ENCODE measurements around the gene CLEC7A. TPM values are rescaled to one million over a fixed set of nuclear protein-coding genes. Genes with fewer than 3 reads are reported as not detected.

The CLEC7A gene
- not detected in 2 replicates for total RNA-seq
- long read RNA-seq, result 0 reads

DNA sequence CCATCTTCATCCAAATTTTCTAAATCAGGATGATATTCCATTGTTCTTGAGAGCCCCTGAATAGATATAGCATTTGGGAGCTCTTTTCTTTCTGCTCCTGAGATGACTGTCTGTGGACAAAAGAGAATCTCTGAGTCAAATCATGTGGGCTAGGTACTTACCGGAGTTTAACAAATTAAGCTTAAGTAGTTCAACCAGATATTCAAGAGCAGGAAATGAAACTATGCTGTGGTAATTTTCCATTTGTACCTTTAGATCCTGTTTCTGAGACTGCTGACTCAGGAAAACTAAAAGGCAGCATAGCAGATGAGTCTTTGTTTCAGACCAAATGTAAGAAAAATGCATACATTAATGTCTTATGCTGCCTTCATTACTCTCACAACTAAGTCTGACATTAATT, at the start of gene CLEC7A:
Gene CLEC7A, minus strand, starts transcription at position 158 of the 400 bp plus-strand sequence. Its CDS starts 117 bp downstream, at position 41.
- H3K27ac Mint-ChIP-seq (ENCODE audit: unreplicated experiment), result no peak within 1 kb of the TSS
- H3K36me3 Mint-ChIP-seq (ENCODE audit: unreplicated experiment), result no peaks in the 10 kb centered on the region
- TF ChIP-seq, protein P1, sequence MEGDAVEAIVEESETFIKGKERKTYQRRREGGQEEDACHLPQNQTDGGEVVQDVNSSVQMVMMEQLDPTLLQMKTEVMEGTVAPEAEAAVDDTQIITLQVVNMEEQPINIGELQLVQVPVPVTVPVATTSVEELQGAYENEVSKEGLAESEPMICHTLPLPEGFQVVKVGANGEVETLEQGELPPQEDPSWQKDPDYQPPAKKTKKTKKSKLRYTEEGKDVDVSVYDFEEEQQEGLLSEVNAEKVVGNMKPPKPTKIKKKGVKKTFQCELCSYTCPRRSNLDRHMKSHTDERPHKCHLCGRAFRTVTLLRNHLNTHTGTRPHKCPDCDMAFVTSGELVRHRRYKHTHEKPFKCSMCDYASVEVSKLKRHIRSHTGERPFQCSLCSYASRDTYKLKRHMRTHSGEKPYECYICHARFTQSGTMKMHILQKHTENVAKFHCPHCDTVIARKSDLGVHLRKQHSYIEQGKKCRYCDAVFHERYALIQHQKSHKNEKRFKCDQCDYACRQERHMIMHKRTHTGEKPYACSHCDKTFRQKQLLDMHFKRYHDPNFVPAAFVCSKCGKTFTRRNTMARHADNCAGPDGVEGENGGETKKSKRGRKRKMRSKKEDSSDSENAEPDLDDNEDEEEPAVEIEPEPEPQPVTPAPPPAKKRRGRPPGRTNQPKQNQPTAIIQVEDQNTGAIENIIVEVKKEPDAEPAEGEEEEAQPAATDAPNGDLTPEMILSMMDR (IDR thresholded peaks at IDR 0.05), result no peak
- H3K4me1 Mint-ChIP-seq (ENCODE audit: unreplicated experiment), result no peaks in the 10 kb centered on the region
- DNase-seq (ENCODE audit: extremely low spot score, unreplicated experiment), result no peak
- H3K9me3 Mint-ChIP-seq (ENCODE audit: unreplicated experiment), result no peaks in the 10 kb centered on the region
- H3K27me3 Mint-ChIP-seq (ENCODE audit: unreplicated experiment), result peaks cover 29% of the 10 kb centered on the region
- H3K4me3 Mint-ChIP-seq (ENCODE audit: unreplicated experiment), result no peak within 1 kb of the TSS

DNA sequence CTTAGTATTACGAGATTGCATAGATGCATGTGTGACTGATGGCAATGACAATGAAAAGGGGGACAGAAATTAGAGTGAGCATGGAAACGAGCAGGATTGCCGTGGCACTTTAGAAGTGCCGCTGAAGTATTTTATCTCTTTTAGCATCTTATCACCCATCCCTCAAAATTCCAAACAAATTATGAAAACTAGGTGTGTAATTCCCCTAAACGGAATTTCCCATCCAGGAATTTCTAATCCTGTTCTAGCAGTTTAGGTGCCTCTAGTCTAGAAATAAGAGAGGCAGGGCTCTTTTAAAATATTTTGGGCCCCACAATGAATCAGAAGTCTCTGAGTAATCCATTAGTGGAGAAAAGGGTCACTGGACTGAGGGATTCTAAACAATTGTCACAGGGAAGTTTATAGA, 49.8 kb upstream of the CLEC7A start:
- DNase-seq (ENCODE audit: extremely low spot score, unreplicated experiment), result no peak
- Mint-ChIP-seq H3K36me3 (ENCODE audit: unreplicated experiment) (no peaks in the 10 kb centered on the region), H3K27me3 (ENCODE audit: unreplicated experiment) (peaks cover 20% of the 10 kb centered on the region), H3K9me3 (ENCODE audit: unreplicated experiment) (no peaks in the 10 kb centered on the region), H3K4me1 (ENCODE audit: unreplicated experiment) (no peaks in the 10 kb centered on the region), H3K4me3 (ENCODE audit: unreplicated experiment) (no peak overlapping the region), H3K27ac (ENCODE audit: unreplicated experiment) (no peak overlapping the region)
- TF ChIP-seq, protein P1 (IDR thresholded peaks at IDR 0.05), result no peak

DNA sequence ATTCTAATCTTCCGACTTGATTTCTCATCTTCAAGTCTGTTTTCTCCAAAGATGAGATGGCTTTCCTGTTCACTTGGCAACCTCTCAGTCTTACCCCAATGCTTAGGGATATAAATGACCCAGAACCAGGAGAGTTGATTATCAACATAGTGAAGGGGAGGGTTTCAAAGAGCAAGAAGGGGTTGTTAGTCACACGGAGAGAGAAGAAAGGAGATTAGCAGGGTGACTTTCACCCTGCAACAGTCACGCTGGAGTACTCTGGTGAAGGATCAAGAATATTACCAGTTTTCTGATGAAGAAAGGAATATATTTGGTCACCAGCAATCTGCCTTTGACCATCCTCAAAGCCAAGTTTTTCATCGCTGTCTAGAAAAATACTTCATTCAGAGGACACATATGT, 48.8 kb upstream of the CLEC7A start, which contains the start of gene TMEM52B:
Gene TMEM52B, plus strand, starts transcription at position 212 of the 400 bp plus-strand sequence. CDS start 543 bp downstream, outside the sequence.
- DNase-seq (ENCODE audit: extremely low spot score, unreplicated experiment), result no peak
- no peak within 1 kb of the TSS for H3K27ac Mint-ChIP-seq (ENCODE audit: unreplicated experiment)
- no peaks in the 10 kb centered on the region for H3K9me3 Mint-ChIP-seq (ENCODE audit: unreplicated experiment)
- H3K27me3 Mint-ChIP-seq (ENCODE audit: unreplicated experiment), result peaks cover 20% of the 10 kb centered on the region
- TF ChIP-seq, protein P1 (IDR thresholded peaks at IDR 0.05), result no peak
- H3K4me3 Mint-ChIP-seq (ENCODE audit: unreplicated experiment), result no peak within 1 kb of the TSS
- H3K36me3 Mint-ChIP-seq (ENCODE audit: unreplicated experiment), result no peaks in the 10 kb centered on the region
- no peaks in the 10 kb centered on the region for H3K4me1 Mint-ChIP-seq (ENCODE audit: unreplicated experiment)

DNA sequence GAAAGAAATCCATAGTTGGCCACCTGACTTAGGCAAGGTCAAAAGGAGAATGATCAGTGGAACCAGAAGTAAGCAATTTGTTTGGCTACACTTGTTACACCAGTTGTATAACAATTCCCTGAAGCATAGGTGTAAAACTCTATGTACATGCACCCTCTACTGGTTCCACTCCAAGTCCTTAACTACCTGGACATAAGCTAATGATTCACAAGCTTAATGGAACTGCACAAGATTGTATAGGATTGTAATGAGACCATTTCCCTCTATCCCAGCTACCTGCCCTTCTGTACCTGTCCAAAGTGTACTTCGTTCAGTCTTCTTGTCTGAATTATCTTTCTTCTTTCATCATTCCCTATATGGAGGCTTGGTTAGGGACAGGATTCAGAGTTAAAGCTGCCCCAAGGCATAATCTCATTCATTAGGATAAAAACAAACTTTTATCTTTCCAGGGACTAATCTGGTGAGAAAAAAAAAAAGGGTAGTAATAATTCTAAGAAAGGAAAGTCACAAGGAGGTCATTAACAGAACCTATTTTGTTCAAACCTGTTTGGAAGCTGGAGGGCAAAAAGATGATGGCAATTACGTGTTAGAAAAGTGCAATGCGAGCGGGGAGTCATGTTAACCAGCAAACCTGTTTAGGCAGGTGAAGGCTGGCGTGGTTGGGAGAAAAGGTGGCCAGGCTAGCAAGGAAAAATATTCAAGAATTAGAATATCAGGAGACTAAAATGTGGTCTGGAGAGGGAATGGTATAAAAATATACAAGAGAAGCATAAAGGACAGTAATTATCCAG, 46.0 kb upstream of the CLEC7A start:
- H3K27me3 Mint-ChIP-seq (ENCODE audit: unreplicated experiment), result peaks cover 24% of the 10 kb centered on the region
- no peak overlapping the region for H3K4me3 Mint-ChIP-seq (ENCODE audit: unreplicated experiment)
- no peaks in the 10 kb centered on the region for H3K9me3 Mint-ChIP-seq (ENCODE audit: unreplicated experiment)
- H3K27ac Mint-ChIP-seq (ENCODE audit: unreplicated experiment), result no peak overlapping the region
- DNase-seq (ENCODE audit: extremely low spot score, unreplicated experiment), result no peak
- TF ChIP-seq, protein P1 (IDR thresholded peaks at IDR 0.05), result no peak
- no peaks in the 10 kb centered on the region for H3K4me1 Mint-ChIP-seq (ENCODE audit: unreplicated experiment)
- H3K36me3 Mint-ChIP-seq (ENCODE audit: unreplicated experiment), result no peaks in the 10 kb centered on the region

DNA sequence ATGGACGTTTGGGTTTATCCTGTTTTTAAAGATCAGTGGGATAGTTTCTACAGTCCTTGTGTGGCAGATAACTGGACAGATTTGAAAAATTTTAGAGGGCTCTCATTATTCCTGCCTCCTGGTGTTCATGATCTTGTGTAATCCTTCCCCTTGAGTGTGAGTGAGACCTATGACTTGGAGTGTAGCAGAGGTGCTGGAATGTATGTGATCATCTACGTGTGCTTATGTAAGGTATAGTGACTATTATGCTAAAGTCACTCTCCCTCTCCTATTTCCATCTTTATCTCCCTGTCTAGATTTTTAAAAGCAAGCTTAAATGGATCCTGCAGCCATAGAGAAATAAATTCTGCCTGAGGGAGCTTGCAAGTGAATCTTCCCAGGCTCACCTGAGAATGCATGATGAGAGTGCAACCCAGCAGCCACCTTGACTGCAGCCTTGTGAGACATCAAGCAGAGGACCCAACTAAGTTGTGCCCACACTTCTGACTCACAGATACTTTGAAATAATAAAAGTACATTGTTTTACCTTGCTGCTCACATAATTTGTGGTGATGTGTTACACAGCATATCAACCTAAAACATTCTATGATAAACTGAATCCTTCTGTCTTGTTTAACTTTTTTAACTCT, 45.1 kb upstream of the CLEC7A start:
- peaks cover 24% of the 10 kb centered on the region for H3K27me3 Mint-ChIP-seq (ENCODE audit: unreplicated experiment)
- H3K4me1 Mint-ChIP-seq (ENCODE audit: unreplicated experiment), result no peaks in the 10 kb centered on the region
- DNase-seq (ENCODE audit: extremely low spot score, unreplicated experiment), result no peak
- H3K36me3 Mint-ChIP-seq (ENCODE audit: unreplicated experiment), result no peaks in the 10 kb centered on the region
- TF ChIP-seq, protein P1 (IDR thresholded peaks at IDR 0.05), result no peak
- H3K9me3 Mint-ChIP-seq (ENCODE audit: unreplicated experiment), result no peaks in the 10 kb centered on the region
- no peak overlapping the region for H3K27ac Mint-ChIP-seq (ENCODE audit: unreplicated experiment)
- H3K4me3 Mint-ChIP-seq (ENCODE audit: unreplicated experiment), result no peak overlapping the region

All from osteocyte (in vitro differentiated cells).